WTC11 (cell line): ENCODE measurements around the gene KLHDC8A. TPM values are rescaled to one million over a fixed set of nuclear protein-coding genes. Genes with fewer than 3 reads are reported as not detected.
A peak's percentile ranks its signal among the peaks of the same experiment; 100 is the strongest.

Experiments
- ATF1 ChIP-seq: sonication (generic); formaldehyde crosslinking; IDR thresholded peaks from 2 replicates; pipeline ENCODE4 v1.8.1; 2023; ENCODE audit warnings: mild to moderate bottlenecking, moderate library complexity, missing genetic modification reagents
- CBFB ChIP-seq: sonication (generic); formaldehyde crosslinking; IDR thresholded peaks from 2 replicates; pipeline ENCODE4 v1.8.1; 2022; ENCODE audit warnings: mild to moderate bottlenecking, low read depth, missing genetic modification reagents
- CREB1 ChIP-seq: sonication (generic); formaldehyde crosslinking; IDR thresholded peaks from 2 replicates; pipeline ENCODE4 v1.8.0; 2023; ENCODE audit warnings: mild to moderate bottlenecking, missing genetic modification reagents
- ELF4 ChIP-seq: sonication (generic); formaldehyde crosslinking; IDR thresholded peaks from 2 replicates; pipeline ENCODE4 v1.8.1; 2022; ENCODE audit warnings: low read depth, mild to moderate bottlenecking, moderate library complexity, missing genetic modification reagents
- FOXK1 ChIP-seq: sonication (generic); formaldehyde crosslinking; IDR thresholded peaks from 2 replicates; pipeline ENCODE4 v1.8.0; 2022; ENCODE audit warnings: mild to moderate bottlenecking, moderate library complexity, missing genetic modification reagents
- GRHL2 ChIP-seq: fragments of 250-450 bp; sonication (Bioruptor Pico); IDR thresholded peaks from 2 replicates; pipeline ENCODE4 v1.8.0; 2022; ENCODE audit warnings: mild to moderate bottlenecking, moderate library complexity; ENCODE audit not compliant: insufficient replicate concordance, severe bottlenecking
- MXD4 ChIP-seq: fragments of 250-450 bp; sonication (Bioruptor Pico); IDR thresholded peaks from 2 replicates; pipeline ENCODE4 v1.8.0; 2021; ENCODE audit warnings: mild to moderate bottlenecking, moderate library complexity, borderline replicate concordance
- NFYB ChIP-seq: sonication (generic); formaldehyde crosslinking; conservative IDR thresholded peaks from 2 replicates; pipeline ENCODE4 v1.8.0; 2022; ENCODE audit warnings: low read depth, missing genetic modification reagents
- NR1H2 ChIP-seq: sonication (generic); formaldehyde crosslinking; IDR thresholded peaks from 2 replicates; pipeline ENCODE4 v1.9.0; 2021; ENCODE audit warnings: mild to moderate bottlenecking, moderate library complexity, missing genetic modification reagents
- NR2C2 ChIP-seq: sonication (generic); formaldehyde crosslinking; IDR thresholded peaks from 2 replicates; pipeline ENCODE4 v1.8.0; 2022; ENCODE audit warnings: mild to moderate bottlenecking, missing genetic modification reagents
- SOX15 ChIP-seq: fragments of 250-450 bp; sonication (Bioruptor Pico); IDR thresholded peaks from 2 replicates; pipeline ENCODE4 v1.9.0; 2021; ENCODE audit warnings: mild to moderate bottlenecking
- TP53 ChIP-seq: sonication (generic); formaldehyde crosslinking; IDR thresholded peaks from 2 replicates; pipeline ENCODE4 v1.8.1; 2023; ENCODE audit warnings: mild to moderate bottlenecking, missing genetic modification reagents
- ZNF416 ChIP-seq: fragments of 250-450 bp; sonication (Bioruptor Pico); IDR thresholded peaks from 2 replicates; pipeline ENCODE4 v1.9.0; 2021; ENCODE audit warnings: mild to moderate bottlenecking, inconsistent platforms
- ZNF423 ChIP-seq: fragments of 250-450 bp; sonication (Bioruptor Pico); IDR thresholded peaks from 2 replicates; pipeline ENCODE4 v2.1.2; 2022; ENCODE audit warnings: mild to moderate bottlenecking, moderate library complexity
- ZNF671 ChIP-seq: fragments of 250-450 bp; sonication (Bioruptor Pico); IDR thresholded peaks from 2 replicates; pipeline ENCODE4 v1.8.0; 2021; ENCODE audit warnings: mild to moderate bottlenecking
- total RNA-seq: library from RNA; stranded (reverse); gene quantifications from 3 replicates; pipeline ENCODE4 v1.2.3, GENCODE V29; 2021
- TF ChIP-seq, protein P1 (sequence below): fragments of 250-450 bp; sonication (Bioruptor Pico); IDR thresholded peaks from 2 replicates; pipeline ENCODE4 v1.9.0; 2021; ENCODE audit warnings: mild to moderate bottlenecking
- TF ChIP-seq, protein P2 (sequence below): sonication (generic); formaldehyde crosslinking; IDR thresholded peaks from 2 replicates; pipeline ENCODE4 v1.8.1; 2022; ENCODE audit warnings: missing genetic modification reagents, borderline replicate concordance
- TF ChIP-seq, protein P3 (sequence below): sonication (generic); formaldehyde crosslinking; IDR thresholded peaks from 2 replicates; pipeline ENCODE4 v1.8.0; 2022; ENCODE audit warnings: mild to moderate bottlenecking, missing genetic modification reagents
- TF ChIP-seq, protein P4 (sequence below): fragments of 250-450 bp; sonication (Bioruptor Pico); IDR thresholded peaks from 2 replicates; pipeline ENCODE4 v1.9.0; 2021; ENCODE audit warnings: mild to moderate bottlenecking
- TF ChIP-seq, protein P5 (sequence below): sonication (generic); formaldehyde crosslinking; IDR thresholded peaks from 2 replicates; pipeline ENCODE4 v1.8.1; 2022; ENCODE audit warnings: mild to moderate bottlenecking, missing genetic modification reagents, moderate library complexity, borderline replicate concordance
- TF ChIP-seq, protein P6 (sequence below): sonication (generic); formaldehyde crosslinking; IDR thresholded peaks from 2 replicates; pipeline ENCODE4 v1.8.1; 2023; ENCODE audit warnings: mild to moderate bottlenecking, missing genetic modification reagents
- TF ChIP-seq, protein P7 (sequence below): sonication (generic); formaldehyde crosslinking; IDR thresholded peaks from 2 replicates; pipeline ENCODE4 v1.8.1; 2023; ENCODE audit warnings: mild to moderate bottlenecking, missing genetic modification reagents
- TF ChIP-seq, protein P8 (sequence below): sonication (generic); formaldehyde crosslinking; IDR thresholded peaks from 2 replicates; pipeline ENCODE4 v1.8.1; 2022; ENCODE audit warnings: low read depth, mild to moderate bottlenecking, moderate library complexity, missing genetic modification reagents, borderline replicate concordance
- TF ChIP-seq, protein P9 (sequence below): sonication (generic); formaldehyde crosslinking; IDR thresholded peaks from 2 replicates; pipeline ENCODE4 v1.8.1; 2022; ENCODE audit warnings: low read depth, missing genetic modification reagents, borderline replicate concordance
- TF ChIP-seq, protein P10 (sequence below): sonication (generic); formaldehyde crosslinking; IDR thresholded peaks from 2 replicates; pipeline ENCODE4 v1.8.1; 2023; ENCODE audit warnings: mild to moderate bottlenecking, missing genetic modification reagents, moderate library complexity

The KLHDC8A gene
- total RNA-seq, 1 experiment from 2014 or later, result 1.7 TPM

DNA sequence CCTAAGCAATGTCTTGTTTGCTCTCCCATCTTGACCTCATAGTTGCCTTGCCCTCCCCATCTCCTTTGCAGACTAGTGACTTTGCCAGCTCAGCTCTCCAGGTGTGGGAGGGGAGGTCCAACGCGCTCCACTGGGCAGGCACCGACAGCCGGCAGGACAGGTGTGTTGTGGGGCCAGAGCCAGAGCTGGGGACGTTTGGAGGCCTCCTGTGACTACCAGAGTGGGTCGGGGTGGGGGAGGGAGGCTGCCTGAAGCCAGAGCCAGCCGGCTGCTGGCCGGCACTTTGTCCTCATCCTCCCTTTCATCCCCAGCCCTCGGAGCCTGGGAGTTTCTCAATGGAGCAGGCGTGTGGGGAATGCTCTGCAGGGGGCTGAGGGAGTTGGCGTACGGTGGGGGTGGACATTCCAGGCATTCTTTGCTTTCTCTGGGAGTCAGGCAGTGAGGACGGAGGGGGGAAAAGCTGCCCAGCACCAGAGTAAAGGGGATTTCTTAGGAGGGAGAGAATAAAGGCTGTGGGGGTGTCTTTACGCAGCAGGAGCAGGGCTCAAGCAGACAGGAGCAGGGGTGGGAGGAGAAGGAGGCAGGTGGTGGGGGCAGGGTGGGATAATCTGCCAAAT lies 55.4 kb downstream of the KLHDC8A start (continued):
- TF ChIP-seq, protein P1, sequence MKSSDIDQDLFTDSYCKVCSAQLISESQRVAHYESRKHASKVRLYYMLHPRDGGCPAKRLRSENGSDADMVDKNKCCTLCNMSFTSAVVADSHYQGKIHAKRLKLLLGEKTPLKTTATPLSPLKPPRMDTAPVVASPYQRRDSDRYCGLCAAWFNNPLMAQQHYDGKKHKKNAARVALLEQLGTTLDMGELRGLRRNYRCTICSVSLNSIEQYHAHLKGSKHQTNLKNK (CRISPR knock-in tag), result no peak
- TF ChIP-seq SOX15 (no peak), ZNF671 (CRISPR knock-in tag) (no peak), TP53 (CRISPR knock-in tag) (no peak), CBFB (no peak; the same call in 1 of the 2 replicates), ZNF416 (CRISPR knock-in tag) (no peak), MXD4 (CRISPR knock-in tag) (no peak), ZNF423 (peak; percentile 85), ATF1 (CRISPR knock-in tag) (no peak), FOXK1 (peak; percentile 74), CREB1 (CRISPR knock-in tag) (no peak), GRHL2 (no peak), ELF4 (CRISPR knock-in tag) (no peak), NR2C2 (CRISPR knock-in tag) (no peak), NFYB (CRISPR knock-in tag) (no peak), NR1H2 (no peak)
- TF ChIP-seq, protein P2, sequence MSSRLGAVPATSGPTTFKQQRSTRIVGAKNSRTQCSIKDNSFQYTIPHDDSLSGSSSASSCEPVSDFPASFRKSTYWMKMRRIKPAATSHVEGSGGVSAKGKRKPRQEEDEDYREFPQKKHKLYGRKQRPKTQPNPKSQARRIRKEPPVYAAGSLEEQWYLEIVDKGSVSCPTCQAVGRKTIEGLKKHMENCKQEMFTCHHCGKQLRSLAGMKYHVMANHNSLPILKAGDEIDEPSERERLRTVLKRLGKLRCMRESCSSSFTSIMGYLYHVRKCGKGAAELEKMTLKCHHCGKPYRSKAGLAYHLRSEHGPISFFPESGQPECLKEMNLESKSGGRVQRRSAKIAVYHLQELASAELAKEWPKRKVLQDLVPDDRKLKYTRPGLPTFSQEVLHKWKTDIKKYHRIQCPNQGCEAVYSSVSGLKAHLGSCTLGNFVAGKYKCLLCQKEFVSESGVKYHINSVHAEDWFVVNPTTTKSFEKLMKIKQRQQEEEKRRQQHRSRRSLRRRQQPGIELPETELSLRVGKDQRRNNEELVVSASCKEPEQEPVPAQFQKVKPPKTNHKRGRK (CRISPR knock-in tag), result no peak
- TF ChIP-seq, protein P3, sequence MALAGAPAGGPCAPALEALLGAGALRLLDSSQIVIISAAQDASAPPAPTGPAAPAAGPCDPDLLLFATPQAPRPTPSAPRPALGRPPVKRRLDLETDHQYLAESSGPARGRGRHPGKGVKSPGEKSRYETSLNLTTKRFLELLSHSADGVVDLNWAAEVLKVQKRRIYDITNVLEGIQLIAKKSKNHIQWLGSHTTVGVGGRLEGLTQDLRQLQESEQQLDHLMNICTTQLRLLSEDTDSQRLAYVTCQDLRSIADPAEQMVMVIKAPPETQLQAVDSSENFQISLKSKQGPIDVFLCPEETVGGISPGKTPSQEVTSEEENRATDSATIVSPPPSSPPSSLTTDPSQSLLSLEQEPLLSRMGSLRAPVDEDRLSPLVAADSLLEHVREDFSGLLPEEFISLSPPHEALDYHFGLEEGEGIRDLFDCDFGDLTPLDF (CRISPR knock-in tag), result no peak
- TF ChIP-seq, protein P4, sequence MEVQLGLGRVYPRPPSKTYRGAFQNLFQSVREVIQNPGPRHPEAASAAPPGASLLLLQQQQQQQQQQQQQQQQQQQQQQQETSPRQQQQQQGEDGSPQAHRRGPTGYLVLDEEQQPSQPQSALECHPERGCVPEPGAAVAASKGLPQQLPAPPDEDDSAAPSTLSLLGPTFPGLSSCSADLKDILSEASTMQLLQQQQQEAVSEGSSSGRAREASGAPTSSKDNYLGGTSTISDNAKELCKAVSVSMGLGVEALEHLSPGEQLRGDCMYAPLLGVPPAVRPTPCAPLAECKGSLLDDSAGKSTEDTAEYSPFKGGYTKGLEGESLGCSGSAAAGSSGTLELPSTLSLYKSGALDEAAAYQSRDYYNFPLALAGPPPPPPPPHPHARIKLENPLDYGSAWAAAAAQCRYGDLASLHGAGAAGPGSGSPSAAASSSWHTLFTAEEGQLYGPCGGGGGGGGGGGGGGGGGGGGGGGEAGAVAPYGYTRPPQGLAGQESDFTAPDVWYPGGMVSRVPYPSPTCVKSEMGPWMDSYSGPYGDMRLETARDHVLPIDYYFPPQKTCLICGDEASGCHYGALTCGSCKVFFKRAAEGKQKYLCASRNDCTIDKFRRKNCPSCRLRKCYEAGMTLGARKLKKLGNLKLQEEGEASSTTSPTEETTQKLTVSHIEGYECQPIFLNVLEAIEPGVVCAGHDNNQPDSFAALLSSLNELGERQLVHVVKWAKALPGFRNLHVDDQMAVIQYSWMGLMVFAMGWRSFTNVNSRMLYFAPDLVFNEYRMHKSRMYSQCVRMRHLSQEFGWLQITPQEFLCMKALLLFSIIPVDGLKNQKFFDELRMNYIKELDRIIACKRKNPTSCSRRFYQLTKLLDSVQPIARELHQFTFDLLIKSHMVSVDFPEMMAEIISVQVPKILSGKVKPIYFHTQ (CRISPR knock-in tag), result peak; percentile 23; the same call in 1 of the 2 replicates
- TF ChIP-seq, protein P5, sequence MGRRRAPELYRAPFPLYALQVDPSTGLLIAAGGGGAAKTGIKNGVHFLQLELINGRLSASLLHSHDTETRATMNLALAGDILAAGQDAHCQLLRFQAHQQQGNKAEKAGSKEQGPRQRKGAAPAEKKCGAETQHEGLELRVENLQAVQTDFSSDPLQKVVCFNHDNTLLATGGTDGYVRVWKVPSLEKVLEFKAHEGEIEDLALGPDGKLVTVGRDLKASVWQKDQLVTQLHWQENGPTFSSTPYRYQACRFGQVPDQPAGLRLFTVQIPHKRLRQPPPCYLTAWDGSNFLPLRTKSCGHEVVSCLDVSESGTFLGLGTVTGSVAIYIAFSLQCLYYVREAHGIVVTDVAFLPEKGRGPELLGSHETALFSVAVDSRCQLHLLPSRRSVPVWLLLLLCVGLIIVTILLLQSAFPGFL, result no peak
- TF ChIP-seq, protein P6, sequence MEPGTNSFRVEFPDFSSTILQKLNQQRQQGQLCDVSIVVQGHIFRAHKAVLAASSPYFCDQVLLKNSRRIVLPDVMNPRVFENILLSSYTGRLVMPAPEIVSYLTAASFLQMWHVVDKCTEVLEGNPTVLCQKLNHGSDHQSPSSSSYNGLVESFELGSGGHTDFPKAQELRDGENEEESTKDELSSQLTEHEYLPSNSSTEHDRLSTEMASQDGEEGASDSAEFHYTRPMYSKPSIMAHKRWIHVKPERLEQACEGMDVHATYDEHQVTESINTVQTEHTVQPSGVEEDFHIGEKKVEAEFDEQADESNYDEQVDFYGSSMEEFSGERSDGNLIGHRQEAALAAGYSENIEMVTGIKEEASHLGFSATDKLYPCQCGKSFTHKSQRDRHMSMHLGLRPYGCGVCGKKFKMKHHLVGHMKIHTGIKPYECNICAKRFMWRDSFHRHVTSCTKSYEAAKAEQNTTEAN (CRISPR knock-in tag), result no peak
- TF ChIP-seq, protein P7, sequence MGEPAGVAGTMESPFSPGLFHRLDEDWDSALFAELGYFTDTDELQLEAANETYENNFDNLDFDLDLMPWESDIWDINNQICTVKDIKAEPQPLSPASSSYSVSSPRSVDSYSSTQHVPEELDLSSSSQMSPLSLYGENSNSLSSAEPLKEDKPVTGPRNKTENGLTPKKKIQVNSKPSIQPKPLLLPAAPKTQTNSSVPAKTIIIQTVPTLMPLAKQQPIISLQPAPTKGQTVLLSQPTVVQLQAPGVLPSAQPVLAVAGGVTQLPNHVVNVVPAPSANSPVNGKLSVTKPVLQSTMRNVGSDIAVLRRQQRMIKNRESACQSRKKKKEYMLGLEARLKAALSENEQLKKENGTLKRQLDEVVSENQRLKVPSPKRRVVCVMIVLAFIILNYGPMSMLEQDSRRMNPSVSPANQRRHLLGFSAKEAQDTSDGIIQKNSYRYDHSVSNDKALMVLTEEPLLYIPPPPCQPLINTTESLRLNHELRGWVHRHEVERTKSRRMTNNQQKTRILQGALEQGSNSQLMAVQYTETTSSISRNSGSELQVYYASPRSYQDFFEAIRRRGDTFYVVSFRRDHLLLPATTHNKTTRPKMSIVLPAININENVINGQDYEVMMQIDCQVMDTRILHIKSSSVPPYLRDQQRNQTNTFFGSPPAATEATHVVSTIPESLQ (CRISPR knock-in tag), result no peak
- TF ChIP-seq, protein P8, sequence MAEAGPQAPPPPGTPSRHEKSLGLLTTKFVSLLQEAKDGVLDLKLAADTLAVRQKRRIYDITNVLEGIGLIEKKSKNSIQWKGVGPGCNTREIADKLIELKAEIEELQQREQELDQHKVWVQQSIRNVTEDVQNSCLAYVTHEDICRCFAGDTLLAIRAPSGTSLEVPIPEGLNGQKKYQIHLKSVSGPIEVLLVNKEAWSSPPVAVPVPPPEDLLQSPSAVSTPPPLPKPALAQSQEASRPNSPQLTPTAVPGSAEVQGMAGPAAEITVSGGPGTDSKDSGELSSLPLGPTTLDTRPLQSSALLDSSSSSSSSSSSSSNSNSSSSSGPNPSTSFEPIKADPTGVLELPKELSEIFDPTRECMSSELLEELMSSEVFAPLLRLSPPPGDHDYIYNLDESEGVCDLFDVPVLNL (CRISPR knock-in tag), result no peak
- TF ChIP-seq, protein P9, sequence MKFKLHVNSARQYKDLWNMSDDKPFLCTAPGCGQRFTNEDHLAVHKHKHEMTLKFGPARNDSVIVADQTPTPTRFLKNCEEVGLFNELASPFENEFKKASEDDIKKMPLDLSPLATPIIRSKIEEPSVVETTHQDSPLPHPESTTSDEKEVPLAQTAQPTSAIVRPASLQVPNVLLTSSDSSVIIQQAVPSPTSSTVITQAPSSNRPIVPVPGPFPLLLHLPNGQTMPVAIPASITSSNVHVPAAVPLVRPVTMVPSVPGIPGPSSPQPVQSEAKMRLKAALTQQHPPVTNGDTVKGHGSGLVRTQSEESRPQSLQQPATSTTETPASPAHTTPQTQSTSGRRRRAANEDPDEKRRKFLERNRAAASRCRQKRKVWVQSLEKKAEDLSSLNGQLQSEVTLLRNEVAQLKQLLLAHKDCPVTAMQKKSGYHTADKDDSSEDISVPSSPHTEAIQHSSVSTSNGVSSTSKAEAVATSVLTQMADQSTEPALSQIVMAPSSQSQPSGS (CRISPR knock-in tag), result 0 out of 2 replicates have a peak, but pooled peaks have one; percentile 26
- TF ChIP-seq, protein P10, sequence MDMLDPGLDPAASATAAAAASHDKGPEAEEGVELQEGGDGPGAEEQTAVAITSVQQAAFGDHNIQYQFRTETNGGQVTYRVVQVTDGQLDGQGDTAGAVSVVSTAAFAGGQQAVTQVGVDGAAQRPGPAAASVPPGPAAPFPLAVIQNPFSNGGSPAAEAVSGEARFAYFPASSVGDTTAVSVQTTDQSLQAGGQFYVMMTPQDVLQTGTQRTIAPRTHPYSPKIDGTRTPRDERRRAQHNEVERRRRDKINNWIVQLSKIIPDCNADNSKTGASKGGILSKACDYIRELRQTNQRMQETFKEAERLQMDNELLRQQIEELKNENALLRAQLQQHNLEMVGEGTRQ (CRISPR knock-in tag), result no peak
